NOMO-1 (cell line): ENCODE data around the gene C15orf62.

Source experiments
- DNase-seq, 2 experiments: peaks; one replicate each; lab custom pipeline; 2025; ENCODE audit not compliant: unreplicated experiment in 2 of 2; lab: John Stamatoyannopoulos, UW

C15orf62 gene

GRCh38 chr15:40769274-40770146, at the start of gene C15orf62:
C15orf62 (plus strand) TSS chr15:40769980; CDS start chr15:40770496, 516 bp downstream.
- peak; percentile 27 to 38 for DNase-seq

- no peak for DNase-seq
Measured at GRCh38 chr15:40721701-40722100, 48.1 kb upstream of the C15orf62 start.

GRCh38 chr15:40722354-40722753, 47.4 kb upstream of the C15orf62 start:
- DNase-seq = no peak

- no peak for DNase-seq
Measured at GRCh38 chr15:40722934-40723333, 46.8 kb upstream of the C15orf62 start.

GRCh38 chr15:40723919-40724318, 45.9 kb upstream of the C15orf62 start:
- no peak for DNase-seq

GRCh38 chr15:40731034-40731433, 38.7 kb upstream of the C15orf62 start:
- DNase-seq = no peak

- DNase-seq = no peak
Measured at GRCh38 chr15:40736575-40736974, 33.2 kb upstream of the C15orf62 start.

GRCh38 chr15:40737048-40737447, 32.7 kb upstream of the C15orf62 start:
- no peak for DNase-seq

GRCh38 chr15:40739047-40739446, 30.7 kb upstream of the C15orf62 start:
- DNase-seq = no peak

- no peak for DNase-seq
Measured at GRCh38 chr15:40739854-40740253, 29.9 kb upstream of the C15orf62 start.

GRCh38 chr15:40743485-40743901, 26.3 kb upstream of the C15orf62 start:
- no peak for DNase-seq

- DNase-seq = no peak
Measured at GRCh38 chr15:40743921-40744814, 25.6 kb upstream of the C15orf62 start.

- DNase-seq = no peak
Measured at GRCh38 chr15:40744815-40745152, 25.0 kb upstream of the C15orf62 start.

- DNase-seq = peak; percentile 13 to 45
Measured at GRCh38 chr15:40746916-40747418, 22.8 kb upstream of the C15orf62 start.

- no peak for DNase-seq
Measured at GRCh38 chr15:40747685-40748631, 21.8 kb upstream of the C15orf62 start.

GRCh38 chr15:40749151-40749630, 20.6 kb upstream of the C15orf62 start:
- no peak for DNase-seq

- no peak for DNase-seq
Measured at GRCh38 chr15:40750885-40751284, 18.9 kb upstream of the C15orf62 start.

- DNase-seq = no peak
Measured at GRCh38 chr15:40751745-40752144, 18.0 kb upstream of the C15orf62 start.

- peak in 1 of 2 experiments; percentile 9 for DNase-seq
Measured at GRCh38 chr15:40754574-40754882, 15.3 kb upstream of the C15orf62 start.
